ENCODE data around the gene HLA-DMA.

The HLA-DMA gene

GRCh38 chr6:32974016-32974333 is 21.1 kb upstream of the HLA-DMA start:
- DNase-seq: peak; percentile 31

GRCh38 chr6:32973144-32974015 is 20.5 kb upstream of the HLA-DMA start:
- DNase-seq: peak; percentile 49

GRCh38 chr6:32972353-32973143 is 19.7 kb upstream of the HLA-DMA start:
- peak; percentile 58 for DNase-seq

GRCh38 chr6:32971581-32972352 is 18.9 kb upstream of the HLA-DMA start:
- peak; percentile 99 for DNase-seq

- no peak for DNase-seq
Observed at GRCh38 chr6:32971242-32971580, 18.3 kb upstream of the HLA-DMA start.

- peak; percentile 86 for DNase-seq
Observed at GRCh38 chr6:32970413-32971241, 17.7 kb upstream of the HLA-DMA start.

GRCh38 chr6:32969685-32970412 is 17.0 kb upstream of the HLA-DMA start:
- DNase-seq: peak; percentile 79

- DNase-seq: peak; percentile 78
Observed at GRCh38 chr6:32968867-32969684, 16.2 kb upstream of the HLA-DMA start.

GRCh38 chr6:32968093-32968866 is 15.4 kb upstream of the HLA-DMA start, which contains the start of gene BRD2:
Gene BRD2 (plus strand): TSS chr6:32968594. CDS start chr6:32972899, 4,305 bp downstream.
- peak; percentile 97 for DNase-seq

GRCh38 chr6:32967151-32968091 is 14.5 kb upstream of the HLA-DMA start:
- DNase-seq: peak; percentile 28

GRCh38 chr6:32964776-32965175 is 11.9 kb upstream of the HLA-DMA start:
- DNase-seq: no peak

GRCh38 chr6:32963866-32964265 is 11.0 kb upstream of the HLA-DMA start:
- DNase-seq: no peak

- no peak for DNase-seq
Observed at GRCh38 chr6:32962213-32962826, 9.4 kb upstream of the HLA-DMA start.

GRCh38 chr6:32960563-32960962 is 7.7 kb upstream of the HLA-DMA start:
- no peak for DNase-seq

GRCh38 chr6:32956176-32956575 is 3.3 kb upstream of the HLA-DMA start:
- no peak for DNase-seq

GRCh38 chr6:32954986-32955802 is 2.3 kb upstream of the HLA-DMA start:
- no peak for DNase-seq

- DNase-seq: no peak
Observed at GRCh38 chr6:32954267-32954666, 1.4 kb upstream of the HLA-DMA start.

Measured in activated naive CD4-positive, alpha-beta T cell treated with Interleukin-2 at 50 U/mL for 16 hours (primary cell).